ENCODE data around the gene PRSS58.

PRSS58 gene

DNA sequence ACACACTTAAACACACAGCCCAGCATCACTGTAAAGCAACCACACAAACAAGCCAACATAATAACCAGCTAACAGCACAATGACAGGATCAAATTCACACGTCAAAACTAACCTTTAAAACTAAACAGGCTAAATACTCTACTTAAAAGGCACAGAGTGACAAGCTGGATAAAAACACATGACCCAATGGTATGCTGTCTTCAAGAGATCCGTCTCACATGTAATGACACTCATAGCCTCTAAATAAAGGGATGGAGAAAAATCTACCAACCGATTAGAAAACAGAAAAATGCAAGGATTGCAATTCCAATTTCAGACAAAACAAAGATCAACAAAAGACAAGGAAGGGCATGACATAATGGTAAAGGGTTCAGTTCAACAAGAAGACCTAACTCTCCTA, 17.2 kb upstream of the PRSS58 start:
- Histone ChIP-seq H3K9me3 (replicated peaks; ENCODE audit: low read length) (no peaks in the 10 kb centered on the region), H3K4me1 (ENCODE audit: control insufficient read depth, insufficient read depth, low read length) (no peaks in the 10 kb centered on the region), H3K36me3 (ENCODE audit: insufficient read depth, low read length) (no peaks in the 10 kb centered on the region), H3K9ac (ENCODE audit: low read depth, low read length) (no peak overlapping the region), H3K4me2 (ENCODE audit: low read length) (no peak overlapping the region), H3K4me3 (ENCODE audit: low read length) (no peak overlapping the region), H3K27me3 (ENCODE audit: control insufficient read depth, insufficient read depth, low read length) (peaks cover 29% of the 10 kb centered on the region)

DNA sequence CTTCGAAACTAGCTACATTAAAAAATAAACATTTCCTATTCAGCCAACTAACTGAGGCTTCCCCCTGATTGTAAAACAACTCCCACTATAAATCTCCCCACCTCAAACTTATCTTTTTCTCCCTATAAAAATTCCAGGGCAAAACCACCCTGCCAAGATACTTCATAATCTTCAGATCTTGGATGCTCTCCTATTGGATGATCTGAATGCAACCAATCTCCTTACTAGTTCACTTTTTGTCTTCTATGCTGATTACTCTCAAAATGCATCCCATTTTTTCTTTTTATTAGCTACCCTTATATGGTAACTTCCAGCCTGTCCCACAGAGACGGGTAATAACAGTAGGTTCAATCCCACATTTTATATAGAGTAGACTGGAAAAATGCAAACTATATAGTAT, 15.0 kb upstream of the PRSS58 start:
- H3K27me3 ChIP-seq (ENCODE audit: control insufficient read depth, insufficient read depth, low read length), result peaks cover 27% of the 10 kb centered on the region
- H3K4me3 ChIP-seq (ENCODE audit: low read length), result no peak overlapping the region
- H3K36me3 ChIP-seq (ENCODE audit: insufficient read depth, low read length), result no peaks in the 10 kb centered on the region
- H3K4me1 ChIP-seq (ENCODE audit: control insufficient read depth, insufficient read depth, low read length), result no peaks in the 10 kb centered on the region
- H3K9ac ChIP-seq (ENCODE audit: low read depth, low read length), result no peak overlapping the region
- H3K9me3 ChIP-seq (replicated peaks; ENCODE audit: low read length), result no peaks in the 10 kb centered on the region
- no peak overlapping the region for H3K4me2 ChIP-seq (ENCODE audit: low read length)

DNA sequence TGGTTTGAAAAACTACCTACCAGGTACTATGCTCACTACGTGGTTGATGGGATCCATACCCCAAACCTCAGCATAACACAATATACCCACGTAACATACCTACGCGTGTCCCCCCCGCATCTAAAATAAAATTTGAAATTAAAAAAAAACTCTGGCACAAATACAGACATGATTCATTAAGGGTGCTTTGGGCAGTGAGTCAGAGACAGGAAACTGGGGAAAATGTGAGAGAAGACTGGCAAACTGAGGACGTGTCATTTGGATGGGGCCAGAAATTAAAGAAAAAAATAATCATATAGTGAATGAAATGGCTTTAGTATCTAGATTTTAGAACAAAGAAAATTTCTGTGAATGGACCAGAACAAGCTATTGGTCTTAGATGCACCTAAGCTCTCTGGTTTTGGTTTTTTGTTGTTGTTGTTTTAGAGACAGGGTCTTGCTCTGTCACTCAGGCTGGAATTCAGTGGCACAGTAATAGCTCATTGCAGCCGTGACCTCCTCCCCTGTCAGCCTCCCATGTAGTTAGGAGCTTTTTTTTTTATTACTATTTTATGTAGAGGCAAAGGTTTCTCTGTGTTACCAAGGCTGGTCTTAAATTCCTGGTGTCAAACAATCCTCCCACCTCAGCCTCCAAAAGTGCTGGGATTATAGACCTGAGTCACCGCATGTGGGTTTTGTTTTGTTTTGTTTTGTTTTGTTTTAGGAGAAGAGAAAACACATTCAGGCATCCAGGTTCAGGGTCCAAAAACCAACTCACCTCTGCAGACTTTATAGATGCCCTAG, 5.9 kb upstream of the PRSS58 start:
- H3K36me3 ChIP-seq (ENCODE audit: insufficient read depth, low read length), result no peaks in the 10 kb centered on the region
- H3K27me3 ChIP-seq (ENCODE audit: control insufficient read depth, insufficient read depth, low read length), result no peaks in the 10 kb centered on the region
- H3K4me1 ChIP-seq (ENCODE audit: control insufficient read depth, insufficient read depth, low read length), result peaks cover 15% of the 10 kb centered on the region
- H3K4me2 ChIP-seq (ENCODE audit: low read length), result peak overlapping the region; percentile 38
- H3K4me3 ChIP-seq (ENCODE audit: low read length), result no peak overlapping the region
- no peaks in the 10 kb centered on the region for H3K9me3 ChIP-seq (replicated peaks; ENCODE audit: low read length)
- peak overlapping the region; percentile 26 for H3K9ac ChIP-seq (ENCODE audit: low read depth, low read length)

DNA sequence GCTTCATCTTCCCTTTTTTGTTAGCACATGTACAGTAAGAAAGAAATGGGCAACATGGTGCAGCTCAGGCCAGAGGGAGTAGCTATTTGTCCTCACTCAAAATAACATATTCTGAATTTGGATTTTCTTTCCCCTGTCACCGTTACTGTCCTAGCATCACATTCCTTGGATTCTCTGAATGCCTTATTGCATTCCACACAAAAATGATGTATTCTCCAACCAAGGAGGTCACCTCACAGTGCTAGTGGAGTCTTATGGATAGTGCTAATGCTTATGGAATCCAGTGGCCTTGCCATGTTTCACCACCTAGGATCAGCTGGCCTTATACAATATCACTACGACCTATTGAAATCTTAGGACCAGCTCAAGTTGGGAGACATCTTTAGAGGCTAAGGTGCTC, 7.2 kb downstream of the PRSS58 start:
- Histone ChIP-seq H3K9ac (ENCODE audit: low read depth, low read length) (no peak overlapping the region), H3K27me3 (ENCODE audit: control insufficient read depth, insufficient read depth, low read length) (no peaks in the 10 kb centered on the region), H3K4me3 (ENCODE audit: low read length) (no peak overlapping the region), H3K36me3 (ENCODE audit: insufficient read depth, low read length) (no peaks in the 10 kb centered on the region), H3K4me2 (ENCODE audit: low read length) (no peak overlapping the region), H3K4me1 (ENCODE audit: control insufficient read depth, insufficient read depth, low read length) (no peaks in the 10 kb centered on the region), H3K9me3 (replicated peaks; ENCODE audit: low read length) (no peaks in the 10 kb centered on the region)

DNA sequence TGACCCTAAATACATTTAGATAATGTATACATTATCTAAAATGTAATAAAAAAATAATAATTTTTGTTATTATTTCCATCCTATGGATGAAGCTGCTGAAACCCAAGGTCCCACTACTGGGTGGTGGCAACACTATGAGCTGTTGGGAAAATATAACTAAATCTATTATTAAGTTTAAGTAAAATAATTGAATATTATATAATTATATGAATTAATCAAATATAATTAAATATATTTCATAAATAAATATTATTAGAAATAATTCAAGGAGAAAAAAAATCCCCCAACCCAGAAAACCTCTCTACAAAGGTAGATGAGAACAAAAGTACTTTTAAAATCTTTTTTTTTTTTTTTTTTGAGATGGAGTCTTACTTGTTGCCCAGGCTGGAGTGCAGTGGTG, 7.9 kb downstream of the PRSS58 start:
- no peaks in the 10 kb centered on the region for H3K36me3 ChIP-seq (ENCODE audit: insufficient read depth, low read length)
- no peak overlapping the region for H3K4me2 ChIP-seq (ENCODE audit: low read length)
- H3K4me1 ChIP-seq (ENCODE audit: control insufficient read depth, insufficient read depth, low read length), result no peaks in the 10 kb centered on the region
- no peaks in the 10 kb centered on the region for H3K27me3 ChIP-seq (ENCODE audit: control insufficient read depth, insufficient read depth, low read length)
- H3K9me3 ChIP-seq (replicated peaks; ENCODE audit: low read length), result no peaks in the 10 kb centered on the region
- H3K4me3 ChIP-seq (ENCODE audit: low read length), result no peak overlapping the region
- no peak overlapping the region for H3K9ac ChIP-seq (ENCODE audit: low read depth, low read length)

DNA sequence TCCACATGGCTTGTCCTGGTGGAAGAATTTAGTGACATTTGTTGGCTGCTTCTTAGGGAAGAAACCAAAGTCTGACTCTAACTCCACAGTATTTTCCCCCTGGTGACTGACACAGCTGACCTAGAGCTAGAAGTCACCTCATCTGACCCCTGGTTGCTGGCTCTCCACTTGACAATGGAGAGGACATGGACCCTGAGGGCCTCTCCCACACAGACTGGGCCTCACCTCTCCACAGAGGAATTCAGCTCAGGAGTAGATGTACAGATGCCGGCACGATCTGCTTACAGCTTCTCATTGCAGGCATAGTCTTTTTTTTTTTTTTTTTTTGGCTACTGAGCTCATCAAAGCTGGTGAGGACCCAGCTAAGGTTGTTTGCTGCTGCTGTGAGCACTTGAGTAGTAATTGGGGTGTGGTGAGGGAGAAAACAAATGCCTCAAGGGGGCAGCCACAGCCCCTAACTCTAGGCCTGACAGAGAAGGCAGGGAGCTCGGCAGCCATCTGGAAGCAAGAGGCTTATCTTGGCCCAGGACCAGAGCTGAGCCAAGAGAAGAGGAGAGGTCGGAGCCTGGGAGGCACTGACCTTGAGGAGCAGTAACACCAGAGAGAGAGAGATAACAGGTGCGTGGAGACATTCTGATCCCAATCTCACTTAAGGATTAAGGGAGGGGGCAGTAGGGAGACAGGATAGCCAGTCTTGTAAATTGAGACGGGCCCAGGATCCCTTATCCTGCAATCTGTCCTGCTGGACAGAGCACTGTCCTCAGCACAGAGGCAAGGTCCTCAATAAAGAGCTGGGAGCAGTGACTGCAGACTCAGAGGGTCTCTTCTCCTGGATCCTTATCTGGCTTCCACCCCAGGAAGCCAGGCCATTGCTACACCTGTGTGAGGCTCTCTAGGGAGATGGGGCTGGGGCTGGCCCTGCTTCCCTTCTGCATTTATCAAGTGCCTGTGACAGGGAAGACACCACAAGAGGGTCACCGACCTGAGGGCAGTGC, 9.4 kb downstream of the PRSS58 start:
- H3K36me3 ChIP-seq (ENCODE audit: insufficient read depth, low read length), result no peaks in the 10 kb centered on the region
- no peak overlapping the region for H3K4me2 ChIP-seq (ENCODE audit: low read length)
- H3K4me3 ChIP-seq (ENCODE audit: low read length), result no peak overlapping the region
- no peaks in the 10 kb centered on the region for H3K9me3 ChIP-seq (replicated peaks; ENCODE audit: low read length)
- no peak overlapping the region for H3K9ac ChIP-seq (ENCODE audit: low read depth, low read length)
- no peaks in the 10 kb centered on the region for H3K4me1 ChIP-seq (ENCODE audit: control insufficient read depth, insufficient read depth, low read length)
- no peaks in the 10 kb centered on the region for H3K27me3 ChIP-seq (ENCODE audit: control insufficient read depth, insufficient read depth, low read length)

DNA sequence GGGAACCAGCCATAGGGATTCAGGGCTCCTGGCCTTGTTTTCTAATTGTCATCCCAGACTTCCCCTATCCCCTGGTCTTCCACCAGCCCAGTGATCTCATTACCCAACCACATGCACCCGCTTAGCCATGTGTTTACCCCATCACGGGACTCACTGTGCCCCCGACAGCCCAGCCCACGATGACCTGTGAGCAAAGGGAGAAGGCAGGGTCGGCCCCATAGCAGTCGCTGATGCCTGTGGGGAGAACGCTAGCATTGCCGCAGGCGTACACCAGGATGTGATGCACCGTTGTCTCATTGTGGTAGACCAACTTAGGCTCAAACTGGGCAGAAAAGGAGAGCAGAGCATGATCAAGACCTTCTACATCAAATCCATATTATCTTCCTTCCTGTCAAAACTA, 14.0 kb downstream of the PRSS58 start:
- no peak overlapping the region for H3K9ac ChIP-seq (ENCODE audit: low read depth, low read length)
- H3K27me3 ChIP-seq (ENCODE audit: control insufficient read depth, insufficient read depth, low read length), result peaks cover 10% of the 10 kb centered on the region
- no peak overlapping the region for H3K4me3 ChIP-seq (ENCODE audit: low read length)
- H3K4me1 ChIP-seq (ENCODE audit: control insufficient read depth, insufficient read depth, low read length), result no peaks in the 10 kb centered on the region
- H3K4me2 ChIP-seq (ENCODE audit: low read length), result no peak overlapping the region
- H3K36me3 ChIP-seq (ENCODE audit: insufficient read depth, low read length), result no peaks in the 10 kb centered on the region
- H3K9me3 ChIP-seq (replicated peaks; ENCODE audit: low read length), result no peaks in the 10 kb centered on the region

DNA sequence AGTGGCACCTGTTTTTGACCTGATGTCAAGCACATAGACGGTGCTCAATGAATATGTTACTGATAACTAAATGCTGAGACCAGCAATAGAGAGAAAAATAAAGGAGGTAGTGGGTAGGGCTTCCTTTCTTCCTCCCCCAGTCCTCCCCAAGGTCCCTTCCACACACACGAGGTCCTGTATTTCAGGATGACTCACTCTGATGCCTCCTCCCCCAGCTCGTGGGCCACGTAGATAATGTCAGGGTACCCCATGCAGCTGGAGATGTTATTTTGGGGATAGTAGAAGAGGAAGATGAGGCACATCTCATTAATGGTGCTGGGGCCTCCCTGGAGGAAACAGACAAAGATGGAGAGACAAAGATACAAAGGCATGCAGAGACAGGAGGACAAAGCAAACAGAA, 17.3 kb downstream of the PRSS58 start:
- H3K9ac ChIP-seq (ENCODE audit: low read depth, low read length), result no peak overlapping the region
- H3K27me3 ChIP-seq (ENCODE audit: control insufficient read depth, insufficient read depth, low read length), result peaks cover 19% of the 10 kb centered on the region
- H3K9me3 ChIP-seq (replicated peaks; ENCODE audit: low read length), result no peaks in the 10 kb centered on the region

DNA sequence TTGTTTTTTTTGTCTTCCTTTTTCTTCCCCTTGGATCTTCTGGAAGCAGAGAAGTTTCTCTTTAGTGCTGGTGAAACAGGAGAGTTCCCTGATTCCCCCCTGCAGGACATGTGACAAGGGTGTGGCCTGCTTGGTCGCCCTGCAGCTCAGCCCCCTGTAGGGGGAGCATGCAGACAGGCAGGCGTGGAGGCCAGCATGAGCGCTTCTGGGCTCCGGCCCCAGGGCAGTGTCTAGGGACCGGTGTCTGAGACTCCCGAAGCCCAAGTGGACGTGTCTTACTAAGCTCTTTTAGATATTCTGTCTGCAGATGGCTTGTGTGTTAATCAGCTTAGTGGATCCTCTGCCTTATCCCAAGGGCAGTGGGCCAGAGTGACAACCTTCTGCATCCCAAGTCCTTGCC, 26.1 kb downstream of the PRSS58 start:
- no peaks in the 10 kb centered on the region for H3K9me3 ChIP-seq (replicated peaks; ENCODE audit: low read length)
- H3K4me2 ChIP-seq (ENCODE audit: low read length), result no peak overlapping the region
- no peaks in the 10 kb centered on the region for H3K4me1 ChIP-seq (ENCODE audit: control insufficient read depth, insufficient read depth, low read length)
- no peaks in the 10 kb centered on the region for H3K36me3 ChIP-seq (ENCODE audit: insufficient read depth, low read length)
- H3K27me3 ChIP-seq (ENCODE audit: control insufficient read depth, insufficient read depth, low read length), result peaks cover 1% of the 10 kb centered on the region
- no peak overlapping the region for H3K9ac ChIP-seq (ENCODE audit: low read depth, low read length)
- no peak overlapping the region for H3K4me3 ChIP-seq (ENCODE audit: low read length)

More for the DNA sequence above, 17.3 kb downstream of the PRSS58 start:
- no peak overlapping the region for H3K4me3 ChIP-seq (ENCODE audit: low read length)
- no peaks in the 10 kb centered on the region for H3K36me3 ChIP-seq (ENCODE audit: insufficient read depth, low read length)
- H3K4me1 ChIP-seq (ENCODE audit: control insufficient read depth, insufficient read depth, low read length), result no peaks in the 10 kb centered on the region
- no peak overlapping the region for H3K4me2 ChIP-seq (ENCODE audit: low read length)

DNA sequence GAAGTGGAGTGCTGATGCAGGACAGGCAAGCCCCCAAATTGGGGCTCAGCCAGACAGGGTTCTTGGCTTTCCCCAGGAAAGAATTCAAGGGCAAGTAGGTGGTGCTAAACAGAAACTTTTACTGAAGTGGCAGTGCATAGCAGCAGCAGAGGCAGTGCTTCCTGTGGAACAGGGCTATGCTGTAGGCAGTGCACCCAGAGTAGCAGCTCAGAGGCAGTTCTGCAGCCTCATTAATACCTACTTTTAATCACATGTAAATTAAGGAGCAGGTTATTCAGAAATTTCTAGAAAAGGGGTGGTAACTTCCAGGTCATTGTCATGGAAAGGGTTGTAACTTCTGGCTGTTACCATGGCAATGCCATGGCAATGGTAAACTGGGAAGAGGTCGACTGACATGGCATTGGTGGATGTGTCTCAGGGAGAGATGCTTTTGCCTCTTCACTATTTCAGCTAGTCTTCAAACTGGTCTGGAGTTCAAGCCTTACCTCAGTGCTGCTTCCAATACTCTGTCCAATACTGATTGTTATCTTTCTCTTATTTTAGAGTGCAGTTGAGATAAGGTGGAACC, 29.2 kb downstream of the PRSS58 start:
- Histone ChIP-seq H3K36me3 (ENCODE audit: insufficient read depth, low read length) (no peaks in the 10 kb centered on the region), H3K27me3 (ENCODE audit: control insufficient read depth, insufficient read depth, low read length) (no peaks in the 10 kb centered on the region), H3K4me2 (ENCODE audit: low read length) (no peak overlapping the region), H3K9me3 (replicated peaks; ENCODE audit: low read length) (no peaks in the 10 kb centered on the region), H3K4me1 (ENCODE audit: control insufficient read depth, insufficient read depth, low read length) (no peaks in the 10 kb centered on the region), H3K4me3 (ENCODE audit: low read length) (no peak overlapping the region), H3K9ac (ENCODE audit: low read depth, low read length) (no peak overlapping the region)
